Mesendoderm (in vitro differentiated cells): ENCODE results near the gene PRRG3.

Source experiments
- DNase-seq: peaks from one replicate; pipeline ENCODE4 v3.0.0; 2013
- H2AK5ac ChIP-seq: 2 replicates; pipeline ENCODE4 v1.6.1; 2013; ENCODE audit warnings: low read length, inconsistent platforms
- H2BK120ac ChIP-seq: 2 replicates; pipeline ENCODE4 v1.6.1; 2013; ENCODE audit warnings: low read depth, mild to moderate bottlenecking, low read length, moderate library complexity, mixed read lengths
- H2BK15ac ChIP-seq: replicated peaks from 2 replicates; pipeline ENCODE4 v1.6.1; 2013; ENCODE audit warnings: low read depth, mild to moderate bottlenecking, moderate library complexity
- H2BK5ac ChIP-seq: 2 replicates; pipeline ENCODE4 v1.6.1; 2013; ENCODE audit warnings: low read length, inconsistent platforms
- H3K18ac ChIP-seq: 2 replicates; pipeline ENCODE4 v1.6.1; 2013; ENCODE audit warnings: mild to moderate bottlenecking, low read length, mixed read lengths
- H3K23ac ChIP-seq: one replicate; pipeline ENCODE4 v1.6.1; 2013; ENCODE audit warnings: low read length
- H3K27ac ChIP-seq: 2 replicates; pipeline ENCODE4 v1.5.1; 2013; ENCODE audit warnings: low read depth, mild to moderate bottlenecking, inconsistent platforms, low read length, moderate library complexity
- H3K27me3 ChIP-seq: 2 replicates; pipeline ENCODE4 v1.6.1; 2013; ENCODE audit warnings: low read length, control low read depth, mild to moderate bottlenecking, inconsistent platforms; ENCODE audit not compliant: insufficient read depth, poor library complexity
- H3K36me3 ChIP-seq: 2 replicates; pipeline ENCODE4 v1.6.1; 2013; ENCODE audit warnings: low read length, inconsistent platforms; ENCODE audit not compliant: control insufficient read depth, insufficient read depth
- H3K4ac ChIP-seq: one replicate; pipeline ENCODE4 v1.6.1; 2013; ENCODE audit warnings: low read depth, mild to moderate bottlenecking, low read length, moderate library complexity
- H3K4me1 ChIP-seq: 2 replicates; pipeline ENCODE4 v1.6.1; 2013; ENCODE audit warnings: low read depth, low read length, inconsistent platforms; ENCODE audit not compliant: control insufficient read depth
- H3K4me2 ChIP-seq: 2 replicates; pipeline ENCODE4 v1.6.1; 2013; ENCODE audit warnings: low read length
- H3K4me3 ChIP-seq: 2 replicates; pipeline ENCODE4 v1.5.1; 2013; ENCODE audit warnings: mild to moderate bottlenecking, low read length
- H3K56ac ChIP-seq: one replicate; pipeline ENCODE4 v1.6.1; 2013; ENCODE audit warnings: low read length
- H3K79me1 ChIP-seq: 2 replicates; pipeline ENCODE4 v1.6.1; 2013; ENCODE audit warnings: low read length, inconsistent platforms
- H3K79me2 ChIP-seq: 2 replicates; pipeline ENCODE4 v1.6.1; 2013; ENCODE audit warnings: mild to moderate bottlenecking, low read length; ENCODE audit not compliant: control insufficient read depth, insufficient read depth
- H3K9ac ChIP-seq: 2 replicates; pipeline ENCODE4 v1.6.1; 2013; ENCODE audit warnings: low read length, inconsistent platforms
- H4K5ac ChIP-seq: one replicate; pipeline ENCODE4 v1.6.1; 2013; ENCODE audit warnings: low read length
- H4K8ac ChIP-seq: one replicate; pipeline ENCODE4 v1.6.1; 2013; ENCODE audit warnings: low read depth, mild to moderate bottlenecking, control low read depth, low read length, moderate library complexity
- WGBS: extraction: QIAGEN DNeasy Blood & Tissue Kit; methylation state at CpG from one replicate; pipeline ENCODE4 v1.1.7; 2013; ENCODE audit warnings: low lambda C conversion rate, missing lambda C conversion rate; ENCODE audit not compliant: insufficient coverage; ENCODE audit errors: extremely low coverage; 5-methylcytosine and 5-hydroxymethylcytosine counted together

Gene PRRG3

GRCh38 chrX:151737494-151737893 is 42.2 kb downstream of the PRRG3 start:
- Histone ChIP-seq H3K79me1 (no peaks in the 10 kb centered on the region), H3K4me1 (no peaks in the 10 kb centered on the region), H3K4me3 (no peak overlapping the region), H2BK15ac (no peak overlapping the region), H3K56ac (no peak overlapping the region), H3K4ac (no peak overlapping the region), H2BK120ac (no peak overlapping the region), H2BK5ac (no peak overlapping the region), H4K5ac (no peak overlapping the region), H3K79me2 (no peaks in the 10 kb centered on the region), H3K23ac (no peak overlapping the region), H3K36me3 (no peaks in the 10 kb centered on the region), H4K8ac (no peak overlapping the region), H3K18ac (no peak overlapping the region), H3K27ac (no peak overlapping the region), H3K27me3 (no peaks in the 10 kb centered on the region), H3K4me2 (no peak overlapping the region), H2AK5ac (no peak overlapping the region), H3K9ac (no peak overlapping the region)
- DNase-seq: no peak
- WGBS: no CpG with 5 or more reads among the region's 5 CpGs

- Histone ChIP-seq H2BK120ac (no peak overlapping the region), H3K56ac (no peak overlapping the region), H3K9ac (no peak overlapping the region), H2AK5ac (no peak overlapping the region), H3K27me3 (no peaks in the 10 kb centered on the region), H3K4ac (no peak overlapping the region), H3K23ac (no peak overlapping the region), H4K8ac (no peak overlapping the region), H3K4me2 (no peak overlapping the region), H2BK5ac (no peak overlapping the region), H3K18ac (no peak overlapping the region), H3K4me1 (no peaks in the 10 kb centered on the region), H2BK15ac (no peak overlapping the region), H3K79me2 (no peaks in the 10 kb centered on the region), H3K4me3 (no peak overlapping the region), H3K27ac (no peak overlapping the region), H3K36me3 (no peaks in the 10 kb centered on the region), H3K79me1 (no peaks in the 10 kb centered on the region), H4K5ac (no peak overlapping the region)
- WGBS: no CpG with 5 or more reads among the region's 7 CpGs
- DNase-seq: no peak
Measured at GRCh38 chrX:151738751-151739150, 43.5 kb downstream of the PRRG3 start.

- no peak for DNase-seq
- Histone ChIP-seq H3K4ac (no peak overlapping the region), H3K27ac (no peak overlapping the region), H3K4me3 (no peak overlapping the region), H3K4me2 (no peak overlapping the region), H4K8ac (no peak overlapping the region), H2BK15ac (no peak overlapping the region), H2AK5ac (no peak overlapping the region), H4K5ac (no peak overlapping the region), H3K79me1 (no peaks in the 10 kb centered on the region), H3K27me3 (no peaks in the 10 kb centered on the region), H3K9ac (no peak overlapping the region), H3K56ac (no peak overlapping the region), H2BK120ac (no peak overlapping the region), H3K79me2 (no peaks in the 10 kb centered on the region), H2BK5ac (no peak overlapping the region), H3K36me3 (no peaks in the 10 kb centered on the region), H3K4me1 (no peaks in the 10 kb centered on the region), H3K18ac (no peak overlapping the region), H3K23ac (no peak overlapping the region)
- WGBS: no CpG with 5 or more reads among the region's 4 CpGs
Measured at GRCh38 chrX:151741606-151742005, 46.3 kb downstream of the PRRG3 start.

- no peak overlapping the region for H2AK5ac ChIP-seq
- no peak for DNase-seq
- no CpG with 5 or more reads among the region's 5 CpGs for WGBS
- H3K4ac ChIP-seq: no peak overlapping the region
- H3K27ac ChIP-seq: no peak overlapping the region
- no peak overlapping the region for H3K4me2 ChIP-seq
- no peaks in the 10 kb centered on the region for H3K79me2 ChIP-seq
- H4K5ac ChIP-seq: no peak overlapping the region
- no peaks in the 10 kb centered on the region for H3K4me1 ChIP-seq
- H3K9ac ChIP-seq: no peak overlapping the region
- H2BK15ac ChIP-seq: no peak overlapping the region
- no peaks in the 10 kb centered on the region for H3K79me1 ChIP-seq
- no peak overlapping the region for H4K8ac ChIP-seq
- H2BK5ac ChIP-seq: no peak overlapping the region
- H3K18ac ChIP-seq: no peak overlapping the region
- no peaks in the 10 kb centered on the region for H3K27me3 ChIP-seq
- no peaks in the 10 kb centered on the region for H3K36me3 ChIP-seq
- no peak overlapping the region for H3K4me3 ChIP-seq
- no peak overlapping the region for H3K23ac ChIP-seq
- H2BK120ac ChIP-seq: no peak overlapping the region
- H3K56ac ChIP-seq: no peak overlapping the region
Measured at GRCh38 chrX:151742311-151742710, 47.1 kb downstream of the PRRG3 start.

- Histone ChIP-seq H3K56ac (no peak overlapping the region), H3K4me2 (no peak overlapping the region), H3K9ac (no peak overlapping the region), H3K4me1 (no peaks in the 10 kb centered on the region), H3K79me1 (no peaks in the 10 kb centered on the region), H2BK5ac (no peak overlapping the region), H4K8ac (no peak overlapping the region), H3K27me3 (no peaks in the 10 kb centered on the region), H3K4ac (no peak overlapping the region), H3K4me3 (no peak overlapping the region), H4K5ac (no peak overlapping the region), H2AK5ac (no peak overlapping the region), H3K23ac (no peak overlapping the region), H3K79me2 (no peaks in the 10 kb centered on the region), H3K36me3 (no peaks in the 10 kb centered on the region), H2BK120ac (no peak overlapping the region), H2BK15ac (no peak overlapping the region), H3K18ac (no peak overlapping the region), H3K27ac (no peak overlapping the region)
- DNase-seq: no peak
- WGBS: no CpG with 5 or more reads among the region's 21 CpGs
Measured at GRCh38 chrX:151743651-151744470, 48.6 kb downstream of the PRRG3 start.

GRCh38 chrX:151745651-151746050 is 50.4 kb downstream of the PRRG3 start:
- H3K23ac ChIP-seq: no peak overlapping the region
- H3K9ac ChIP-seq: no peak overlapping the region
- no peaks in the 10 kb centered on the region for H3K4me1 ChIP-seq
- no peak overlapping the region for H4K8ac ChIP-seq
- H3K18ac ChIP-seq: no peak overlapping the region
- H2BK5ac ChIP-seq: no peak overlapping the region
- H3K4me2 ChIP-seq: no peak overlapping the region
- H2AK5ac ChIP-seq: no peak overlapping the region
- H4K5ac ChIP-seq: no peak overlapping the region
- no peak overlapping the region for H3K4ac ChIP-seq
- no peak overlapping the region for H3K4me3 ChIP-seq
- H3K27me3 ChIP-seq: no peaks in the 10 kb centered on the region
- H3K79me1 ChIP-seq: no peaks in the 10 kb centered on the region
- WGBS: no CpG with 5 or more reads among the region's 6 CpGs
- no peak overlapping the region for H2BK120ac ChIP-seq
- no peak overlapping the region for H2BK15ac ChIP-seq
- no peak overlapping the region for H3K56ac ChIP-seq
- no peak overlapping the region for H3K27ac ChIP-seq
- DNase-seq: no peak
- H3K36me3 ChIP-seq: no peaks in the 10 kb centered on the region
- no peaks in the 10 kb centered on the region for H3K79me2 ChIP-seq
